HepG2 (cell line): ENCODE data around the gene SLC15A2. TPM values are rescaled to one million over a fixed set of nuclear protein-coding genes. Genes with fewer than 3 reads are reported as not detected.

Experiments used
- ATAC-seq: fragments of 200-7000 bp; cut with Tn5 transposase; 3 replicates; pipeline ENCODE4 v1.9.1; 2020; ENCODE audit warnings: mild to moderate bottlenecking, moderate library complexity
- BruUV-seq: library from RNA; stranded (reverse); fragments of 400-500 nt; replicated peaks from 2 replicates; lab custom pipeline; 2021; lab: Mats Ljungman, UMichigan
- CTCF ChIA-PET: fragments of 300-600 bp; formaldehyde crosslinking; extraction: SDS; loops from one replicate; lab custom pipeline; 2021; ENCODE audit warnings: low total read pairs, inconsistent platforms, low intra/inter-chr PET ratio; lab: Yijun Ruan, JAX
- POLR2A ChIA-PET: fragments of 350-600 bp; sonication (Branson Sonifier 250); formaldehyde crosslinking; loops from one replicate; lab custom pipeline; 2020; ENCODE audit warnings: antibody characterized with exemption, inconsistent platforms; lab: Yijun Ruan, JAX
- DNase-seq: peaks from one replicate; pipeline ENCODE4 v3.0.0-alpha.2; 2015; ENCODE audit warnings: low spot score
- FAIRE-seq: peaks from 3 replicates; lab custom pipeline; 2011; peaks lifted over from hg19 to GRCh38; lab: Jason Lieb, UNC
- H2AFZ ChIP-seq: one replicate; pipeline ENCODE4 v1.6.1; 2011; ENCODE audit warnings: low read length, inconsistent platforms
- H3K27ac ChIP-seq: fragments of 300-600 bp; 3 replicates; pipeline ENCODE4 v1.8.0; 2011; ENCODE audit warnings: mixed run types, mild to moderate bottlenecking, mixed read lengths, low read length, inconsistent platforms; ENCODE audit not compliant: insufficient read depth; ENCODE audit errors: extremely low read length
- H3K27me3 ChIP-seq, 2 experiments: fragments of 200-600 bp in 1 of 2; 2 replicates in 1 of 2; 3 replicates in 1 of 2; pipeline versions ENCODE4 v1.6.0 to v1.8.0; 2011; ENCODE audit warnings: low read length in 2 of 2, mild to moderate bottlenecking in 2 of 2, moderate library complexity in 2 of 2, inconsistent platforms in 1 of 2; ENCODE audit not compliant: insufficient read depth in 2 of 2, control insufficient read depth in 1 of 2
- H3K36me3 ChIP-seq, 2 experiments: fragments of 200-600 bp in 1 of 2; replicated peaks in 1 of 2; 2 replicates in 1 of 2; 3 replicates in 1 of 2; pipeline versions ENCODE4 v1.5.1 to v1.8.0; 2011; ENCODE audit warnings: low read length in 2 of 2, inconsistent platforms in 1 of 2; ENCODE audit not compliant: insufficient read depth in 2 of 2, control insufficient read depth in 1 of 2
- H3K4me1 ChIP-seq: 2 replicates; pipeline ENCODE4 v1.5.1; 2012; ENCODE audit warnings: low read length, inconsistent platforms; ENCODE audit not compliant: insufficient read depth
- H3K4me2 ChIP-seq: 2 replicates; pipeline ENCODE4 v1.6.0; 2011; ENCODE audit warnings: low read depth, low read length, inconsistent platforms
- H3K4me3 ChIP-seq, 3 experiments: fragments of 200-600 bp in 1 of 3; sonication (generic), shearing (Covaris generic) in 1 of 3; replicated peaks in 1 of 3; 2 replicates each; pipeline ENCODE4 v1.5.1; 2011 to 2016; ENCODE audit warnings: low read length in 3 of 3, inconsistent platforms in 2 of 3, low read depth in 2 of 3, mild to moderate bottlenecking in 2 of 3, control low read depth in 1 of 3, mixed read lengths in 1 of 3; ENCODE audit not compliant: insufficient read depth in 1 of 3
- H3K79me2 ChIP-seq: one replicate; pipeline ENCODE4 v1.6.1; 2011; ENCODE audit warnings: low read length, inconsistent platforms; ENCODE audit not compliant: insufficient read depth
- H3K9ac ChIP-seq: 2 replicates; pipeline ENCODE4 v1.6.0; 2011; ENCODE audit warnings: mild to moderate bottlenecking, low read depth, low read length, inconsistent platforms; ENCODE audit not compliant: insufficient read depth
- H3K9me3 ChIP-seq: 2 replicates; pipeline ENCODE4 v1.5.1; 2012; ENCODE audit warnings: mild to moderate bottlenecking, low read length
- H4K20me1 ChIP-seq: 2 replicates; pipeline ENCODE4 v1.6.0; 2011; ENCODE audit warnings: inconsistent platforms, mild to moderate bottlenecking, low read length, moderate library complexity; ENCODE audit not compliant: insufficient read depth
- AGO2 ChIP-seq: fragments of 200-400 bp; formaldehyde crosslinking; optimal IDR thresholded peaks from 2 replicates; pipeline ENCODE3; 2017; ENCODE audit warnings: mild to moderate bottlenecking, low read depth, low read length, moderate library complexity
- HES4 ChIP-seq: sonication (generic); formaldehyde crosslinking; IDR thresholded peaks from 2 replicates; pipeline ENCODE4 v1.9.0; 2021; ENCODE audit warnings: mild to moderate bottlenecking, missing genetic modification reagents, borderline replicate concordance
- MAZ ChIP-seq, 2 experiments: sonication (generic) in 1 of 2; formaldehyde crosslinking in 1 of 2; IDR thresholded peaks; 2 replicates each; pipeline versions ENCODE4 v1.5.0 to v1.6.1; 2012 to 2020; ENCODE audit warnings: low read depth in 2 of 2, mild to moderate bottlenecking in 2 of 2, borderline replicate concordance in 1 of 2, improper control_type of control experiment in 1 of 2, low read length in 1 of 2, missing genetic modification reagents in 1 of 2, moderate library complexity in 1 of 2
- NCOA1 ChIP-seq: sonication (generic); formaldehyde crosslinking; IDR thresholded peaks from 2 replicates; pipeline ENCODE4 v1.9.0; 2021; ENCODE audit warnings: missing genetic modification reagents
- NR2F1 ChIP-seq, 2 experiments: fragments of 450-650 bp in 1 of 2; formaldehyde crosslinking in 1 of 2; IDR thresholded peaks; 2 replicates each; pipeline versions ENCODE4 v1.5.0 to v1.6.1; 2016 to 2020; ENCODE audit warnings: mild to moderate bottlenecking in 1 of 2, missing compliant biosample characterization in 1 of 2, missing genetic modification reagents in 1 of 2, moderate library complexity in 1 of 2
- THAP11 ChIP-seq: IDR thresholded peaks from 2 replicates; pipeline ENCODE4 v1.6.1; 2016; ENCODE audit warnings: missing biosample characterization, missing genetic modification reagents
- THAP9 ChIP-seq: sonication (generic); formaldehyde crosslinking; IDR thresholded peaks from 2 replicates; pipeline ENCODE4; 2020; ENCODE audit warnings: missing genetic modification reagents, mild to moderate bottlenecking, borderline replicate concordance
- TOE1 ChIP-seq: sonication (generic); formaldehyde crosslinking; IDR thresholded peaks from 2 replicates; pipeline ENCODE4 v1.4.0; 2020; ENCODE audit warnings: mild to moderate bottlenecking, missing genetic modification reagents
- ZBTB3 ChIP-seq: sonication (generic); formaldehyde crosslinking; IDR thresholded peaks from 2 replicates; pipeline ENCODE4 v1.4.0; 2020; ENCODE audit warnings: low read depth, mild to moderate bottlenecking, moderate library complexity, missing genetic modification reagents, borderline replicate concordance
- ZEB1 ChIP-seq: IDR thresholded peaks from 2 replicates; pipeline ENCODE4 v1.6.1; 2012; ENCODE audit warnings: mild to moderate bottlenecking, low read depth, inconsistent platforms; ENCODE audit not compliant: insufficient replicate concordance
- ZFX ChIP-seq: sonication (generic); formaldehyde crosslinking; IDR thresholded peaks from 2 replicates; pipeline ENCODE4 v1.4.0; 2020; ENCODE audit warnings: mild to moderate bottlenecking, low read depth, missing genetic modification reagents, moderate library complexity
- ZKSCAN5 ChIP-seq: sonication (generic); formaldehyde crosslinking; IDR thresholded peaks from 2 replicates; pipeline ENCODE4 v1.5.1; 2020; ENCODE audit warnings: mild to moderate bottlenecking, missing genetic modification reagents
- ZNF615 ChIP-seq: sonication (generic); formaldehyde crosslinking; IDR thresholded peaks from 2 replicates; pipeline ENCODE4 v1.5.0; 2020; ENCODE audit warnings: mild to moderate bottlenecking, missing genetic modification reagents, borderline replicate concordance
- WGBS: methylation state at CpG from one replicate; pipeline ENCODE4 v1.1.6; 2017; ENCODE audit warnings: low lambda C conversion rate; 5-methylcytosine and 5-hydroxymethylcytosine counted together
- in situ Hi-C: cut with HindIII; loops from 2 replicates; pipeline ENCODE4 v1.10.0; 2017; ENCODE audit warnings: low pct_unique_long_range_greater_than_20kb; ENCODE audit not compliant: extremely low pct_ligation_motif_present
- intact Hi-C: fragments of 100-400 bp; cut with micrococcal nuclease; formaldehyde crosslinking; loops from one replicate; pipeline ENCODE4 v1.10.0; 2022; ENCODE audit not compliant: unreplicated experiment
- polyA plus RNA-seq, 8 experiments: library from polyadenylated mRNA; depleted of rRNA in 3 of 8; stranded (reverse) in 7 of 8; unstranded in 1 of 8; fragments of >200 nt; fragmentation: Illumina TruSeq in 4 of 8; extraction: Trizol in 4 of 8; gene quantifications; 2 replicates each; pipeline versions ENCODE4 v1.2.1 to v1.2.3, GENCODE V29; 2011 to 2016; ENCODE audit warnings: low read depth in 4 of 8, missing spikeins in 1 of 8, mixed read lengths in 1 of 8; ENCODE audit not compliant: insufficient read depth in 1 of 8
- total RNA-seq, 5 experiments: library from RNA; depleted of rRNA; stranded (reverse); fragments of >200 nt; fragmentation: Illumina TruSeq; extraction: Trizol; gene quantifications; 2 replicates each; pipeline ENCODE4 v1.2.3, GENCODE V29; 2016; ENCODE audit warnings: low read depth in 1 of 5
- TF ChIP-seq, protein P1 (sequence below): sonication (generic); formaldehyde crosslinking; IDR thresholded peaks from 2 replicates; pipeline ENCODE4 v1.4.0; 2020; ENCODE audit warnings: missing genetic modification reagents, borderline replicate concordance
- TF ChIP-seq, protein P2 (sequence below): IDR thresholded peaks from 2 replicates; pipeline ENCODE4 v1.6.1; 2016; ENCODE audit warnings: low read depth, control low read depth

Gene SLC15A2
- total and polyA plus RNA-seq, 2 of the 13 experiments (the other 11 are each of a cell fraction or from before 2014, with no cell fraction given) = 1.0 to 1.4 TPM

- H3K4me2 ChIP-seq = no peak overlapping the region
- no peak overlapping the region for H2AFZ ChIP-seq
- no peak overlapping the region for H3K9ac ChIP-seq
- no peaks in the 10 kb centered on the region for H4K20me1 ChIP-seq
- no peaks in the 10 kb centered on the region; a peak in 1 of 5 replicates for H3K27me3 ChIP-seq
- no peak for DNase-seq
- H3K4me1 ChIP-seq = no peaks in the 10 kb centered on the region
- no peak overlapping the region for H3K27ac ChIP-seq
- no peak for FAIRE-seq
- no peaks in the 10 kb centered on the region for H3K79me2 ChIP-seq
- in situ Hi-C loops (loop anchor here (5.0 kb wide), 1 partner anchor 106 kb away; no protein-coding TSS in a partner anchor), intact Hi-C loops (no loop called here)
- H3K9me3 ChIP-seq = no peaks in the 10 kb centered on the region
- POLR2A ChIA-PET = no interaction called here
- no peak for ATAC-seq
- no peak for TF ChIP-seq AGO2
- no peak for TF ChIP-seq ZFX (CRISPR knock-in tag)
- no peak for TF ChIP-seq NCOA1 (CRISPR knock-in tag)
- no peak for TF ChIP-seq MAZ (IDR thresholded peaks at IDR 0.05; ENCODE audit: borderline replicate concordance, low read depth, low read length)
- TF ChIP-seq MAZ (CRISPR knock-in tag; IDR thresholded peaks at IDR 0.05; ENCODE audit: low read depth) = no peak
- no peak for TF ChIP-seq ZKSCAN5 (CRISPR knock-in tag)
- no peak for TF ChIP-seq TOE1 (CRISPR knock-in tag)
- TF ChIP-seq, protein P1, sequence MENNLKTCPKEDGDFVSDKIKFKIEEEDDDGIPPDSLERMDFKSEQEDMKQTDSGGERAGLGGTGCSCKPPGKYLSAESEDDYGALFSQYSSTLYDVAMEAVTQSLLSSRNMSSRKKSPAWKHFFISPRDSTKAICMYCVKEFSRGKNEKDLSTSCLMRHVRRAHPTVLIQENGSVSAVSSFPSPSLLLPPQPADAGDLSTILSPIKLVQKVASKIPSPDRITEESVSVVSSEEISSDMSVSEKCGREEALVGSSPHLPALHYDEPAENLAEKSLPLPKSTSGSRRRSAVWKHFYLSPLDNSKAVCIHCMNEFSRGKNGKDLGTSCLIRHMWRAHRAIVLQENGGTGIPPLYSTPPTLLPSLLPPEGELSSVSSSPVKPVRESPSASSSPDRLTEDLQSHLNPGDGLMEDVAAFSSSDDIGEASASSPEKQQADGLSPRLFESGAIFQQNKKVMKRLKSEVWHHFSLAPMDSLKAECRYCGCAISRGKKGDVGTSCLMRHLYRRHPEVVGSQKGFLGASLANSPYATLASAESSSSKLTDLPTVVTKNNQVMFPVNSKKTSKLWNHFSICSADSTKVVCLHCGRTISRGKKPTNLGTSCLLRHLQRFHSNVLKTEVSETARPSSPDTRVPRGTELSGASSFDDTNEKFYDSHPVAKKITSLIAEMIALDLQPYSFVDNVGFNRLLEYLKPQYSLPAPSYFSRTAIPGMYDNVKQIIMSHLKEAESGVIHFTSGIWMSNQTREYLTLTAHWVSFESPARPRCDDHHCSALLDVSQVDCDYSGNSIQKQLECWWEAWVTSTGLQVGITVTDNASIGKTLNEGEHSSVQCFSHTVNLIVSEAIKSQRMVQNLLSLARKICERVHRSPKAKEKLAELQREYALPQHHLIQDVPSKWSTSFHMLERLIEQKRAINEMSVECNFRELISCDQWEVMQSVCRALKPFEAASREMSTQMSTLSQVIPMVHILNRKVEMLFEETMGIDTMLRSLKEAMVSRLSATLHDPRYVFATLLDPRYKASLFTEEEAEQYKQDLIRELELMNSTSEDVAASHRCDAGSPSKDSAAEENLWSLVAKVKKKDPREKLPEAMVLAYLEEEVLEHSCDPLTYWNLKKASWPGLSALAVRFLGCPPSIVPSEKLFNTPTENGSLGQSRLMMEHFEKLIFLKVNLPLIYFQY (CRISPR knock-in tag) = no peak
- TF ChIP-seq ZNF615 = no peak
- no peak for TF ChIP-seq THAP9
- TF ChIP-seq, protein P2, sequence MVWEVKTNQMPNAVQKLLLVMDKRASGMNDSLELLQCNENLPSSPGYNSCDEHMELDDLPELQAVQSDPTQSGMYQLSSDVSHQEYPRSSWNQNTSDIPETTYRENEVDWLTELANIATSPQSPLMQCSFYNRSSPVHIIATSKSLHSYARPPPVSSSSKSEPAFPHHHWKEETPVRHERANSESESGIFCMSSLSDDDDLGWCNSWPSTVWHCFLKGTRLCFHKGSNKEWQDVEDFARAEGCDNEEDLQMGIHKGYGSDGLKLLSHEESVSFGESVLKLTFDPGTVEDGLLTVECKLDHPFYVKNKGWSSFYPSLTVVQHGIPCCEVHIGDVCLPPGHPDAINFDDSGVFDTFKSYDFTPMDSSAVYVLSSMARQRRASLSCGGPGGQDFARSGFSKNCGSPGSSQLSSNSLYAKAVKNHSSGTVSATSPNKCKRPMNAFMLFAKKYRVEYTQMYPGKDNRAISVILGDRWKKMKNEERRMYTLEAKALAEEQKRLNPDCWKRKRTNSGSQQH (CRISPR knock-in tag) = no peak
- TF ChIP-seq THAP11 (CRISPR knock-in tag) = no peak
- no peak for TF ChIP-seq HES4
- TF ChIP-seq NR2F1 (CRISPR knock-in tag; IDR thresholded peaks at IDR 0.05) = no peak
- no peak for TF ChIP-seq ZBTB3 (CRISPR knock-in tag)
- no peak for TF ChIP-seq ZEB1
- BruUV-seq = no TSS peak
- CTCF ChIA-PET = no interaction called here
- WGBS = 0% methylated on average over 2 of the region's 2 CpGs
- H3K36me3 ChIP-seq = no peaks in the 10 kb centered on the region
- H3K4me3 ChIP-seq = no peak overlapping the region
Observed at GRCh38 chr3:121988146-121988545, 93.9 kb downstream of the SLC15A2 start.
